ENCODE measurements around the gene P2RX3. TPM values are rescaled to one million over a fixed set of nuclear protein-coding genes. Genes with fewer than 3 reads are reported as not detected.

The P2RX3 gene
- total and polyA plus RNA-seq, 2 donors: 0.02 to 0.76 TPM

DNA sequence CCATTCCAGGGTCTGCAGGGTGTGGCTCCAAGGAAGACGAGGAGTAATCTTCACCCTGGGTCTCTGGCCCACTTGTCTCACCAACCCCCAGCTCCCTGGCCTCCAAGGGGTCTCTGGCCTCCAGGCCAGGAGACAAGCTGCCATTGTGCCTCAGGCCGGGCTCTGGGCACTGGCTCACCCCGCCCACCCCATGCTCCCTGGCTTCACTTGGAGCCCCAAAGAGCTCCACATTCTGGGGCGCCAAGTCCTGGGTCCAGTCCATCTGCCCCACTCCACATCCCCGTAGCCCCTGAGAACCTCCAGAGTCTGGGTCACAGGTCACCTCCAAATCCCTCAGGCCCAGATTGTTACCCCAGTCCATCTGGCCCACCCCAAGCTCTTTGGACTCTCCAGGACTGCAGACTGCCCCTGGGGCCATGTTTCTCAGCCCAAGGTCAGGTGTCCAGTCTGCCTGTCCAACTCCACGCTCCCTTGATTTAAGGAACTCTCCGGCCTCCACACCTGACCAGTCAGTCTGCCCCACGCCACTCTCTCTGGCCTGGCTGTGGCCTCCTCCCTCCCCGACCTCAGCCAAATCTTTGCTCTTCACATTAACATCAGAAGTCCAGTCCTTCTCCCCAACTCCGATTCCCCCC, 29.6 kb upstream of the P2RX3 start:
- H3K27me3 ChIP-seq (ENCODE audit: control insufficient read depth in 2 of 2, insufficient read depth in 1 of 2, low read length in 1 of 2): no peaks in the 10 kb centered on the region
- H3K9me3 ChIP-seq (ENCODE audit: control insufficient read depth in 2 of 2, insufficient read depth in 1 of 2, low read length in 1 of 2): no peaks in the 10 kb centered on the region
- H3K36me3 ChIP-seq (ENCODE audit: control insufficient read depth in 2 of 2, insufficient read depth in 2 of 2, low read length in 1 of 2): peaks cover 5 to 8% of the 10 kb centered on the region in 2 donors
- DNase-seq (ENCODE audit: low read depth in 6 of 9, low spot score in 9 of 9): no peak
- 95% methylated on average over 10 of the region's 10 CpGs for WGBS
- H3K4me1 ChIP-seq (ENCODE audit: control insufficient read depth in 2 of 2, insufficient read depth in 2 of 2, low read length in 2 of 2): peaks cover 7 to 26% of the 10 kb centered on the region in 2 donors
- H3K27ac ChIP-seq (ENCODE audit: low read depth in 1 of 2, low read length in 1 of 2): peak overlapping the region; percentile 6 to 55
- H3K4me3 ChIP-seq (ENCODE audit: low read length in 2 of 2): no peak overlapping the region

DNA sequence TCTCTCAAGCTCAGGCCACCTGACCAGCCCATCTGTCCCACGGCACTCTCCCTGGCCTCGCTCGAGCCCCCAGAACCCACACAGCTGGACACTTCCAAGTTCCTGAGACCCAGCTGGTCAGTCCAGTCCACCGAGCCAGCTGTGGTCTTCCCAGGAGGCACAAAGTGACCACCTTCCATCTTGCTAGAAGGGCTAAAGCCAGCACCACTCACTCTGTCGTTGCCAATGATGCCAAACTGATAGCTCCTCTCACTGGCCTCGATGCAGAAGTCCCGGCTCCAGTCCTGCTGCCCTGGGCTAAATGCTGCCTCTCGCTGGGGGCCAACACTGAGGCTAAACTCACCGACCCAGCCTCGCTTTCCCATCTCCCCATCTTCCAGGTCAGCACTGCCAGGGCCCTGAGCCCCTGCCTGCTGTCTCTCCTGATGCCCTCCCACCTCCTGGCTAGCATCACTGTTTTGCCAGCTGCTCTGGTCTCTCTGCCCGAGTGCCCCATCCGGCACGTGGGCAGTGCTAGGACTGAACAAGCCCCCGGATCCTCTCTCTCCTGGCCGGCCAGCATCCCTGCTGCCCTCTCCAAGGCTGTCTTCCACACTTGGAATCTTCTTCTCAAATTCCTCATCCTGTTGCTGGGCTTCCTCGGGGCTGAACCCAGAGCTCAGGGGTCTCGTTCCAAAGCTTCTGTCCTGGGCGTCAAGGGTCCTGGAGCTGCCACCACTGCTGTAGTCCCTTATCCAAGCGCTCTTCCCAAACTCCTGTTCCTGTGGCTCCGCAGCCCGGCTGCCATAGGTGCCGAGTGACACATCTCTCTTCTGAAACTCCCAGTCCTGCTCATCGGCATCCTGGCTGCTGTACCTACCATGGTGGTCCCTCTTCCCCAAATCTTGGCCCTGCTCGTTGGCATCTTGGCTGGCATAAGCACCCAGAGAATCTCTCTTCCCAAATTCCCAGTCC, 28.8 kb upstream of the P2RX3 start:
- no peak for DNase-seq (ENCODE audit: low read depth in 6 of 9, low spot score in 9 of 9)
- H3K4me3 ChIP-seq (ENCODE audit: low read length in 2 of 2): no peak overlapping the region
- no peaks in the 10 kb centered on the region for H3K9me3 ChIP-seq (ENCODE audit: control insufficient read depth in 2 of 2, insufficient read depth in 1 of 2, low read length in 1 of 2)
- peaks cover 8% of the 10 kb centered on the region in 2 donors for H3K36me3 ChIP-seq (ENCODE audit: control insufficient read depth in 2 of 2, insufficient read depth in 2 of 2, low read length in 1 of 2)
- no peak overlapping the region for H3K27ac ChIP-seq (ENCODE audit: low read depth in 1 of 2, low read length in 1 of 2)
- WGBS: 95% methylated on average over 24 of the region's 24 CpGs
- peaks cover 7 to 26% of the 10 kb centered on the region in 2 donors for H3K4me1 ChIP-seq (ENCODE audit: control insufficient read depth in 2 of 2, insufficient read depth in 2 of 2, low read length in 2 of 2)
- no peaks in the 10 kb centered on the region for H3K27me3 ChIP-seq (ENCODE audit: control insufficient read depth in 2 of 2, insufficient read depth in 1 of 2, low read length in 1 of 2)

DNA sequence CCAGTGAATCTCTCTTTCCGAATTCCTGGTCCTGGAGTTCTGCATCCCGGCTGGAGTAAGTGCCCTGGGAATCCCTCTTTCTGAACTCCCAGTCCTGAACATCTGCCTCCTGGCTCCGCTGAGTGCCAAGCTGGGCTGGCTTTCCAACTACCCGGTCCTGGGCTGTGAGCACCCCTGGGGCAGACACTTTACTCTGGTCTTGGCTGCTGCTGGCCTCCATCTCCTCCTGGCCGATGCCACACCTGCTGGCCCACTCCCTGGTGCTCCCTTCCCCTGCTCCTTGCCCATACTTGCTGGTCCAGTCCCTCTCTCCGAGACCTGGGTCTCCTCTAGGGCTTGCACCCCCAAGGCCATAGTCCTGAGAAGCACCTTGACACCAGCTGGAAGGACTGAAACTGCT, 28.1 kb upstream of the P2RX3 start:
- Histone ChIP-seq H3K27me3 (ENCODE audit: control insufficient read depth in 2 of 2, insufficient read depth in 1 of 2, low read length in 1 of 2) (no peaks in the 10 kb centered on the region), H3K36me3 (ENCODE audit: control insufficient read depth in 2 of 2, insufficient read depth in 2 of 2, low read length in 1 of 2) (peaks cover 8 to 11% of the 10 kb centered on the region in 2 donors), H3K4me3 (ENCODE audit: low read length in 2 of 2) (no peak overlapping the region), H3K27ac (ENCODE audit: low read depth in 1 of 2, low read length in 1 of 2) (no peak overlapping the region), H3K9me3 (ENCODE audit: control insufficient read depth in 2 of 2, insufficient read depth in 1 of 2, low read length in 1 of 2) (no peaks in the 10 kb centered on the region), H3K4me1 (ENCODE audit: control insufficient read depth in 2 of 2, insufficient read depth in 2 of 2, low read length in 2 of 2) (peaks cover 8 to 28% of the 10 kb centered on the region in 2 donors)
- WGBS: 94% methylated on average over 6 of the region's 6 CpGs
- no peak for DNase-seq (ENCODE audit: low read depth in 6 of 9, low spot score in 9 of 9)

DNA sequence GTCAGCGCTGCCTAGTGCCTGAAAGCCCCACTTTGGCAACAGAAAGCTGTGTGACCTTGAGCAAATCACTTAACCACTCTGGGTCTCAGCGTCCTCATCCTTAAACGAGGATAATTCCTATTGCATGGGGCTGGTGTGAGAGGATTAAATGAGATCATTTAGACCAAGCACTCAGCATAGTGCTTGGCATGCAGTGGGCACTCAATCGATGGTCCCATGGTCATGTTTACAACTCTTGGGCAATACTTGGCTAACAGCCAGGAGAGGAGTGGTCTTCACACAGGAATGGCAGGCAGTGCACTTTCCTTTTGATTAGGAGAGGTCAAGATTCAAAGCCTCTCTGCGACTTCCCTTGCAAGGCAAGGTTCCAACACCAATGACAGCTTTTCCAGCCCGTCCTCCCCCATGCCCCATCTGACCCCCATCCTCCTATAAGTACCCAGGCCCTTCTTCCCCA, 27.5 kb upstream of the P2RX3 start:
- peaks cover 14 to 34% of the 10 kb centered on the region in 2 donors for H3K4me1 ChIP-seq (ENCODE audit: control insufficient read depth in 2 of 2, insufficient read depth in 2 of 2, low read length in 2 of 2)
- peaks cover 8 to 11% of the 10 kb centered on the region in 2 donors for H3K36me3 ChIP-seq (ENCODE audit: control insufficient read depth in 2 of 2, insufficient read depth in 2 of 2, low read length in 1 of 2)
- no peak for DNase-seq (ENCODE audit: low read depth in 6 of 9, low spot score in 9 of 9)
- H3K27ac ChIP-seq (ENCODE audit: low read depth in 1 of 2, low read length in 1 of 2): peak overlapping the region in 1 of 2 donors; percentile 57
- no peaks in the 10 kb centered on the region for H3K9me3 ChIP-seq (ENCODE audit: control insufficient read depth in 2 of 2, insufficient read depth in 1 of 2, low read length in 1 of 2)
- 90% methylated on average over 6 of the region's 6 CpGs for WGBS
- no peaks in the 10 kb centered on the region for H3K27me3 ChIP-seq (ENCODE audit: control insufficient read depth in 2 of 2, insufficient read depth in 1 of 2, low read length in 1 of 2)
- peak overlapping the region; percentile 29 to 41 for H3K4me3 ChIP-seq (ENCODE audit: low read length in 2 of 2)

DNA sequence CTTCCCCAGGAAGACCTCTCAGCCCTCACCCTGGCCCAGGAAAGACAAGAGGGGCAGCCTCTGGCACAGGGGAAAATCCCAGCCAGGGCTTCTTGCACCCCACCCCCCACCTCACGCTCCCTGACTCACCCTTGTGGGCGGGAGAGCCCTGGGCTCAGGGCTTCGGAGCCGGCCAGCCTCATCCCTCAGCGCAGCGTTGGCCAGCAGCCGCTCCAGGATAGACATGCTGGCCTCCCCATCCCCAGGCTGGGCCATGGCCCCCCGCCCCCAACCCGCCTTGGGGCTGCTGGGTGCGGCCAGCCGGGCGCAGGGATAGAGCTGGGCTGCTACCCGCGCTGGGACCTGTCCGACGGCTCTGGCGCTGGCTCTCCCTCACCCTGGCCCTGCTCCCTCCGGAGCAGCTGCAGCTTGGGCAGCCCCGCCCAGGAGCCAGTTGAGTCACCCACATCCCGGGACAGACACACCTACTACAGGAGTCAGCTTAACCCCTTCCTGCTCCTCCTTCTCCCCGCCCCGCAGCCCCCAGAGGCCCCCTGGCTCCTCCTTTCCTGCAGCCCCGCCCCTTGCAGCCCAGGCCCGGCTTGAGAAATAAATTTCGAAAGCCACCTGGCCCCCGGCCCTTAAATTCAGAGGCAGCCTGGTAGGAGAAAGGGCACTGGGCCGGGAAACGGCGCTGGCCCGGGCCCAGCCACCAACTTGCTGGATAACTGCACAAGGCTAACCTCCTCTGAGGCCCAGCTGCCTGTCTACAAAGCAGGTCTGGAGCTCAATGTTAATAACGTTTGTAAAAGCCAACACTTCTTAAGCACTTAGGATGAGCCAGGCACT, 26.8 kb upstream of the P2RX3 start:
- H3K36me3 ChIP-seq (ENCODE audit: control insufficient read depth in 2 of 2, insufficient read depth in 2 of 2, low read length in 1 of 2): peaks cover 8 to 11% of the 10 kb centered on the region in 2 donors
- H3K4me3 ChIP-seq (ENCODE audit: low read length in 2 of 2): peak overlapping the region; percentile 29 to 41
- H3K4me1 ChIP-seq (ENCODE audit: control insufficient read depth in 2 of 2, insufficient read depth in 2 of 2, low read length in 2 of 2): peaks cover 19 to 40% of the 10 kb centered on the region in 2 donors
- no peaks in the 10 kb centered on the region for H3K27me3 ChIP-seq (ENCODE audit: control insufficient read depth in 2 of 2, insufficient read depth in 1 of 2, low read length in 1 of 2)
- WGBS: 6% methylated on average over 31 of the region's 31 CpGs
- H3K27ac ChIP-seq (ENCODE audit: low read depth in 1 of 2, low read length in 1 of 2): peak overlapping the region; percentile 71 to 72
- no peaks in the 10 kb centered on the region for H3K9me3 ChIP-seq (ENCODE audit: control insufficient read depth in 2 of 2, insufficient read depth in 1 of 2, low read length in 1 of 2)
- peak in 5 of 9 donors; percentile 67 to 86 (median 74) for DNase-seq (ENCODE audit: low read depth in 6 of 9, low spot score in 9 of 9)

DNA sequence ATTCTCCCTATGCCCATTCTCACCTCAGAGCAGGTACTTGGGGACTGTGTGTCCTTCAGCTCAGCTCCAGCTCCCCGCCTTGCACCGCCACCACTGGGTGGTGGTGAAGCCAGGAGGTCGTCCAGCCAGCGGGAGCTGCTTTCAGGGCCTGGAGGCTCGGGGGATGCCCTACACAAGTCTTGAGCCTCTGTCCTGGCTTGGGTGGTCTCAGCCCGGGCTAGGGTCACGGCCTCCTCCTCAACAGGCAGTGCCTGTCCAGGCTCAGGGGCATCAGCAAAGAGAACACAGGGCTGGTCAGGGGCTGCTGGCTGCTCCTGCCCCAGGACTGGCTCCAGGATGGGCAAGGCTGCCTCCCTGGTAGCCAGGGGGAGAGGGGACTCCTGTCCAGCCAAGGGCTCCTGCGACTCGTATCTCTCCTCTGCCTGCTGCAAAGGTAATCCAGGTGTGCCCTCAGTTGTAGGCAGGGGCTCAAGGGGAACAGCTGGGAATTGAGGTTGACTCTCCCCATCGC, 25.6 kb upstream of the P2RX3 start:
- no peaks in the 10 kb centered on the region for H3K9me3 ChIP-seq (ENCODE audit: control insufficient read depth in 2 of 2, insufficient read depth in 1 of 2, low read length in 1 of 2)
- DNase-seq (ENCODE audit: low read depth in 6 of 9, low spot score in 9 of 9): no peak
- H3K27ac ChIP-seq (ENCODE audit: low read depth in 1 of 2, low read length in 1 of 2): no peak overlapping the region
- H3K4me1 ChIP-seq (ENCODE audit: control insufficient read depth in 2 of 2, insufficient read depth in 2 of 2, low read length in 2 of 2): peaks cover 19 to 44% of the 10 kb centered on the region in 2 donors
- no peaks in the 10 kb centered on the region for H3K27me3 ChIP-seq (ENCODE audit: control insufficient read depth in 2 of 2, insufficient read depth in 1 of 2, low read length in 1 of 2)
- 96% methylated on average over 10 of the region's 10 CpGs for WGBS
- H3K36me3 ChIP-seq (ENCODE audit: control insufficient read depth in 2 of 2, insufficient read depth in 2 of 2, low read length in 1 of 2): peaks cover 13 to 16% of the 10 kb centered on the region in 2 donors
- no peak overlapping the region for H3K4me3 ChIP-seq (ENCODE audit: low read length in 2 of 2)

DNA sequence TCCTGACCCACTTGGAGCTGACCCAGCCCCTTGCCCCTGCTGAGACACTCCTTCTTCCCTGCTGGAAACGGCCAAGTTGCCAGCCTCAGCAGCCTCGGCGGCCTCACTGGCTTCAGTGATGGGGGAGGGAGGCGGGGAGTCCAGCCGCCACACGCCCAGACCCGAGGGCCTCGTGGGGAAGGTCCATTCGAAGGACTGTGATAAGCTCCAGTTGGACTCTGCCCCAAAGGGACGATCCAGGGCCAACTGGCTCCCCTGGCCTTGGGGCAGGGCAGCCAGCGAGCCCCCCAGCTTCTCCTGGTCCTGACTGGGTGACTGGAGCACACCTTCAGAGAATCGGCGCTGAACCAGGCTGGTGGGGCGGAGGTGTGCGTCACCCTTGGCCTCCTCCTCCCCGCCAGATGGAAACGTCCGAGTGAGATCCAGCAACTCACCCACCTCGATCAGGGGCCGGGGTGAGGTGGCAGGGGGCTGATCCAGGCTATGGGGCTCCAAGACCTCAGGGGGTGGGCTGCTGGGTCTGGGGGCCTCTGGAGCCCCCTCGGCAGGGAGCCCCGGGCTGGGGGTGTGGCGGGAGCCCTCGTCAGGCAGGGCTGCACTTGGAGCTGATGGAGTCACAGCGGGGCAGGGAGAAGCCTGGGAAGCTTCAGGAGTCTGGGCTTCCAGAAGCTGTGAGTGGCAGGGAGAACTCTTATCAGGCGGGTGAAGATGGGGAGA, 24.9 kb upstream of the P2RX3 start:
- Histone ChIP-seq H3K4me3 (ENCODE audit: low read length in 2 of 2) (no peak overlapping the region), H3K27ac (ENCODE audit: low read depth in 1 of 2, low read length in 1 of 2) (no peak overlapping the region), H3K27me3 (ENCODE audit: control insufficient read depth in 2 of 2, insufficient read depth in 1 of 2, low read length in 1 of 2) (no peaks in the 10 kb centered on the region), H3K9me3 (ENCODE audit: control insufficient read depth in 2 of 2, insufficient read depth in 1 of 2, low read length in 1 of 2) (no peaks in the 10 kb centered on the region), H3K4me1 (ENCODE audit: control insufficient read depth in 2 of 2, insufficient read depth in 2 of 2, low read length in 2 of 2) (peaks cover 19 to 44% of the 10 kb centered on the region in 2 donors), H3K36me3 (ENCODE audit: control insufficient read depth in 2 of 2, insufficient read depth in 2 of 2, low read length in 1 of 2) (peaks cover 14 to 17% of the 10 kb centered on the region in 2 donors)
- 95% methylated on average over 26 of the region's 26 CpGs for WGBS
- DNase-seq (ENCODE audit: low read depth in 6 of 9, low spot score in 9 of 9): no peak

DNA sequence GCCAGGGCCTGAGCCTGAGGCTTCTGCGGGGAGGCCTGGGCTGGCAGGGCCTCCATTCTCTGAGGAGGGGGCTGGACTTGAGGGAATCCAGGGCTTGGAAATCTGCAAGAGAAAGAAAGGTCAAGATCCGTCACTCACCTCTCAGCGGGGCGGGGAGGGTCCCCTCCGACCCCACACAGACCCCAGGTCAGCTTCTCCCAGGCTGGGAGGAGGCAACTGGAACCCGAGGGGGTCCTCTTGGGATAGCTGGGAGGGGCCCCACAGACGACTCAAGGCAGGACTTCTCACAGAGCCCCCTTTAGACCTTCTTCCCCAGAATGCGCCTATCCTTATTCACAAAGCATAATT, 24.4 kb upstream of the P2RX3 start:
- Histone ChIP-seq H3K27ac (ENCODE audit: low read depth in 1 of 2, low read length in 1 of 2) (no peak overlapping the region), H3K36me3 (ENCODE audit: control insufficient read depth in 2 of 2, insufficient read depth in 2 of 2, low read length in 1 of 2) (peaks cover 14 to 17% of the 10 kb centered on the region in 2 donors), H3K4me1 (ENCODE audit: control insufficient read depth in 2 of 2, insufficient read depth in 2 of 2, low read length in 2 of 2) (peaks cover 19 to 44% of the 10 kb centered on the region in 2 donors), H3K4me3 (ENCODE audit: low read length in 2 of 2) (no peak overlapping the region), H3K27me3 (ENCODE audit: control insufficient read depth in 2 of 2, insufficient read depth in 1 of 2, low read length in 1 of 2) (no peaks in the 10 kb centered on the region), H3K9me3 (ENCODE audit: control insufficient read depth in 2 of 2, insufficient read depth in 1 of 2, low read length in 1 of 2) (no peaks in the 10 kb centered on the region)
- 93% methylated on average over 8 of the region's 8 CpGs for WGBS
- DNase-seq (ENCODE audit: low read depth in 6 of 9, low spot score in 9 of 9): no peak
